ENCODE results near the gene USP4.

Gene USP4

GRCh38 chr3:49279376-49279775 is 60.5 kb downstream of the USP4 start:
- TF ChIP-seq CTCF (IDR thresholded peaks at IDR 0.05; ENCODE audit: low read depth, low read length) = no peak
- H3K4me3 ChIP-seq (ENCODE audit: low read depth, low read length) = no peak overlapping the region

- H3K4me3 ChIP-seq (ENCODE audit: low read depth, low read length) = no peak overlapping the region
- no peak for TF ChIP-seq CTCF (IDR thresholded peaks at IDR 0.05; ENCODE audit: low read depth, low read length)
Measured at GRCh38 chr3:49278548-49278947, 61.3 kb downstream of the USP4 start.

GRCh38 chr3:49277383-49277775 is 62.5 kb downstream of the USP4 start:
- TF ChIP-seq CTCF (IDR thresholded peaks at IDR 0.05; ENCODE audit: low read depth, low read length) = no peak
- peak overlapping the region; percentile 51 for H3K4me3 ChIP-seq (ENCODE audit: low read depth, low read length)

- H3K4me3 ChIP-seq (ENCODE audit: low read depth, low read length) = peak within 1 kb of the TSS; percentile 51
- TF ChIP-seq CTCF (IDR thresholded peaks at IDR 0.05; ENCODE audit: low read depth, low read length) = no peak
Measured at GRCh38 chr3:49276475-49277382, 63.1 kb downstream of the USP4 start, which contains the start of gene C3orf62. Gene C3orf62 (minus strand): TSS chr3:49277232. CDS start chr3:49276872, 360 bp downstream.

- no peak overlapping the region for H3K4me3 ChIP-seq (ENCODE audit: low read depth, low read length)
- TF ChIP-seq CTCF (IDR thresholded peaks at IDR 0.05; ENCODE audit: low read depth, low read length) = no peak
Measured at GRCh38 chr3:49273825-49274532, 65.9 kb downstream of the USP4 start.

GRCh38 chr3:49271047-49271446 is 68.8 kb downstream of the USP4 start:
- H3K4me3 ChIP-seq (ENCODE audit: low read depth, low read length) = no peak overlapping the region
- TF ChIP-seq CTCF (IDR thresholded peaks at IDR 0.05; ENCODE audit: low read depth, low read length) = no peak

GRCh38 chr3:49270156-49270500 is 69.7 kb downstream of the USP4 start:
- H3K4me3 ChIP-seq (ENCODE audit: low read depth, low read length) = no peak overlapping the region
- TF ChIP-seq CTCF (IDR thresholded peaks at IDR 0.05; ENCODE audit: low read depth, low read length) = no peak

All from WI38 (cell line).